SK-N-SH (cell line): ENCODE measurements around the gene ARTN. TPM values are rescaled to one million over a fixed set of nuclear protein-coding genes. Genes with fewer than 3 reads are reported as not detected.

Experiments
- CTCF ChIA-PET: fragments of 300-600, 350-600 bp; formaldehyde crosslinking; extraction: SDS; loops from one replicate; lab custom pipeline; 2021; lab: Yijun Ruan, JAX
- POLR2A ChIA-PET: fragments of 350-600 bp; sonication (Branson Sonifier 250); formaldehyde crosslinking; extraction: SDS; loops from one replicate; lab custom pipeline; 2020; ENCODE audit warnings: antibody characterized with exemption, inconsistent platforms; lab: Yijun Ruan, JAX
- DNase-seq: peaks from one replicate; pipeline ENCODE4 v3.0.0; 2012
- H2AFZ ChIP-seq: fragments of 200-600 bp; sonication (generic); 2 replicates; pipeline ENCODE4 v1.8.1; 2016; ENCODE audit warnings: antibody characterized with exemption, mild to moderate bottlenecking, low read depth
- H3F3A ChIP-seq: fragments of 200-600 bp; sonication (generic); replicated peaks from 2 replicates; pipeline ENCODE3; 2016; ENCODE audit warnings: antibody characterized with exemption, mild to moderate bottlenecking; ENCODE audit not compliant: insufficient read depth
- H3K27ac ChIP-seq, 2 experiments: fragments of 200-500 bp in 1 of 2; fragments of 200-600 bp in 1 of 2; sonication (Bioruptor generic) in 1 of 2; sonication (generic), shearing (Covaris generic) in 1 of 2; 2 replicates each; pipeline versions ENCODE4 v1.5.1 to v1.6.1; 2014 to 2016; ENCODE audit warnings: low read depth in 2 of 2, inconsistent platforms in 1 of 2, low read length in 1 of 2, mild to moderate bottlenecking in 1 of 2, mixed read lengths in 1 of 2
- H3K27me3 ChIP-seq: fragments of 200-600 bp; sonication (generic), shearing (Covaris generic); 2 replicates; pipeline ENCODE4 v1.6.1; 2016; ENCODE audit warnings: mixed run types; ENCODE audit not compliant: insufficient read depth
- H3K36me3 ChIP-seq, 2 experiments: fragments of 200-500 bp in 1 of 2; fragments of 200-600 bp in 1 of 2; sonication (Bioruptor generic) in 1 of 2; sonication (generic) in 1 of 2; replicated peaks in 1 of 2; 2 replicates each; pipeline versions ENCODE3 to v1.5.1; 2014 to 2016; ENCODE audit warnings: low read length in 1 of 2, mild to moderate bottlenecking in 1 of 2; ENCODE audit not compliant: insufficient read depth in 2 of 2, control insufficient read depth in 1 of 2
- H3K4me1 ChIP-seq, 2 experiments: fragments of 200-500 bp in 1 of 2; fragments of 200-600 bp in 1 of 2; sonication (Bioruptor generic) in 1 of 2; sonication (generic), shearing (Covaris generic) in 1 of 2; 2 replicates each; pipeline versions ENCODE4 v1.5.1 to v1.6.1; 2014 to 2016; ENCODE audit warnings: low read depth in 1 of 2, low read length in 1 of 2, mixed run types in 1 of 2; ENCODE audit not compliant: insufficient read depth in 2 of 2, control insufficient read depth in 1 of 2
- H3K4me2 ChIP-seq: fragments of 200-600 bp; sonication (generic), shearing (Covaris generic); 2 replicates; pipeline ENCODE4 v1.6.1; 2017; ENCODE audit warnings: mixed run types
- H3K4me3 ChIP-seq, 2 experiments: fragments of 200-500 bp in 1 of 2; fragments of 200-600 bp in 1 of 2; sonication (Bioruptor generic) in 1 of 2; sonication (generic), shearing (Covaris generic) in 1 of 2; 2 replicates each; pipeline versions ENCODE4 v1.5.1 to v1.8.1; 2014 to 2016; ENCODE audit warnings: low read depth in 2 of 2, inconsistent platforms in 1 of 2, low read length in 1 of 2, mild to moderate bottlenecking in 1 of 2, mixed read lengths in 1 of 2, moderate library complexity in 1 of 2
- H3K79me2 ChIP-seq: fragments of 200-600 bp; sonication (generic); 2 replicates; pipeline ENCODE4 v1.8.1; 2017; ENCODE audit warnings: mild to moderate bottlenecking; ENCODE audit not compliant: insufficient read depth
- H3K9ac ChIP-seq: fragments of 200-600 bp; sonication (generic); 2 replicates; pipeline ENCODE4 v1.6.1; 2017; ENCODE audit warnings: mixed run types
- H3K9me2 ChIP-seq: fragments of 200-600 bp; sonication (generic); 2 replicates; pipeline ENCODE4 v1.6.1; 2017; ENCODE audit warnings: mixed run types
- H3K9me3 ChIP-seq: fragments of 200-600 bp; sonication (generic); 2 replicates; pipeline ENCODE4 v1.6.1; 2017; ENCODE audit warnings: mixed run types, mild to moderate bottlenecking, moderate library complexity
- H4K20me1 ChIP-seq: fragments of 200-600 bp; sonication (generic); 2 replicates; pipeline ENCODE4 v1.6.1; 2017; ENCODE audit warnings: mild to moderate bottlenecking, mixed run types; ENCODE audit not compliant: insufficient read depth
- CHD2 ChIP-seq: fragments of 150-350 bp; IDR thresholded peaks from 2 replicates; pipeline ENCODE4 v1.6.1; 2018; ENCODE audit warnings: low read length; ENCODE audit not compliant: partially characterized antibody
- GABPA ChIP-seq: IDR thresholded peaks from 2 replicates; pipeline ENCODE4 v1.4.0; 2012; ENCODE audit warnings: low read depth, mild to moderate bottlenecking
- GATA2 ChIP-seq: sonication (generic); formaldehyde crosslinking; IDR thresholded peaks from 2 replicates; pipeline ENCODE4 v1.5.0; 2020; ENCODE audit warnings: mild to moderate bottlenecking, missing genetic modification reagents
- MAX ChIP-seq: IDR thresholded peaks from 2 replicates; pipeline ENCODE4 v1.4.0; 2012; ENCODE audit warnings: low read depth
- NFIC ChIP-seq: IDR thresholded peaks from 2 replicates; pipeline ENCODE4 v1.4.0; 2012; ENCODE audit warnings: borderline replicate concordance
- NRF1 ChIP-seq: IDR thresholded peaks from 2 replicates; pipeline ENCODE4 v1.6.1; 2012; ENCODE audit warnings: low read depth, mild to moderate bottlenecking, low read length
- PBX3 ChIP-seq: IDR thresholded peaks from 2 replicates; pipeline ENCODE4; 2012
- POLR2AphosphoS5 ChIP-seq: IDR thresholded peaks from 2 replicates; pipeline ENCODE4 v1.6.1; 2012; ENCODE audit warnings: low read depth, low read length
- RAD21 ChIP-seq: IDR thresholded peaks from 2 replicates; pipeline ENCODE4 v1.6.1; 2012; ENCODE audit warnings: mild to moderate bottlenecking, low read length
- RCOR1 ChIP-seq: fragments of 150-350 bp; IDR thresholded peaks from 2 replicates; pipeline ENCODE4 v1.6.1; 2017; ENCODE audit warnings: antibody characterized with exemption, low read length
- SIN3A ChIP-seq: IDR thresholded peaks from 2 replicates; pipeline ENCODE4 v1.6.1; 2012; ENCODE audit warnings: low read depth, mild to moderate bottlenecking, low read length, moderate library complexity, borderline replicate concordance
- TCF12 ChIP-seq: IDR thresholded peaks from 2 replicates; pipeline ENCODE4 v1.4.0; 2012
- USF1 ChIP-seq: IDR thresholded peaks from 2 replicates; pipeline ENCODE4 v1.4.0; 2012; ENCODE audit warnings: low read depth, borderline replicate concordance
- WGBS: methylation state at CpG from one replicate; pipeline ENCODE4 v1.1.6; 2017; ENCODE audit warnings: low lambda C conversion rate; 5-methylcytosine and 5-hydroxymethylcytosine counted together
- polyA plus RNA-seq, 3 experiments: library from polyadenylated mRNA; depleted of rRNA; stranded (reverse); fragments of >200 nt; gene quantifications; 2 replicates each; pipeline ENCODE4 v1.2.3, GENCODE V29; 2012
- TF ChIP-seq, protein P1 (sequence below): IDR thresholded peaks from 2 replicates; pipeline ENCODE4 v1.6.1; 2012; ENCODE audit warnings: mild to moderate bottlenecking, low read depth, low read length, moderate library complexity
- TF ChIP-seq, protein P2 (sequence below): fragments of 150-350 bp; IDR thresholded peaks from 2 replicates; pipeline ENCODE4 v1.6.1; 2017; ENCODE audit warnings: antibody characterized with exemption, low read length, low read depth, borderline replicate concordance
- TF ChIP-seq, protein P3 (sequence below): fragments of 200-600 bp; sonication (generic); IDR thresholded peaks from 2 replicates; pipeline ENCODE4 v1.6.1; 2017; ENCODE audit warnings: antibody characterized with exemption, mild to moderate bottlenecking, moderate library complexity

Gene ARTN
- polyA plus RNA-seq, 1 of the 3 experiments (the other 2 are of a cell fraction), result 0.69 TPM

GRCh38 chr1:43953361-43953760, 19.8 kb downstream of the ARTN start:
- H3K4me3 ChIP-seq, result no peak overlapping the region
- H3K9me2 ChIP-seq, result no peaks in the 10 kb centered on the region
- no peak overlapping the region for H3K27ac ChIP-seq
- no peaks in the 10 kb centered on the region for H3F3A ChIP-seq
- H2AFZ ChIP-seq, result no peak overlapping the region
- H3K27me3 ChIP-seq, result no peaks in the 10 kb centered on the region
- H3K9me3 ChIP-seq, result no peaks in the 10 kb centered on the region
- WGBS, result 84% methylated on average over 3 of the region's 3 CpGs
- no peak overlapping the region for H3K9ac ChIP-seq
- H3K4me1 ChIP-seq, result peaks cover 4 to 14% of the 10 kb centered on the region in 2 experiments
- no peak for DNase-seq
- peaks cover 6% of the 10 kb centered on the region; the same call in 1 of the 2 replicates for H4K20me1 ChIP-seq
- no peak overlapping the region for H3K4me2 ChIP-seq
- CTCF ChIA-PET, result interaction anchor here (0.7 to 1.3 kb wide), 5 partner anchors 19 to 423 kb away, joined by 3 read pairs; partner anchors contain the start of gene CCDC24
- POLR2A ChIA-PET, result no interaction called here
- peaks cover 0 to 39% of the 10 kb centered on the region in 2 experiments for H3K36me3 ChIP-seq
- peaks cover under 1% of the 10 kb centered on the region; the same call in 1 of the 2 replicates for H3K79me2 ChIP-seq
- TF ChIP-seq PBX3 (no peak), CHD2 (no peak), RCOR1 (no peak), NFIC (no peak), MAX (no peak), POLR2AphosphoS5 (no peak), GABPA (no peak), RAD21 (no peak), USF1 (no peak), SIN3A (no peak), TCF12 (no peak), NRF1 (no peak), GATA2 (CRISPR knock-in tag) (no peak)
- TF ChIP-seq, protein P1, sequence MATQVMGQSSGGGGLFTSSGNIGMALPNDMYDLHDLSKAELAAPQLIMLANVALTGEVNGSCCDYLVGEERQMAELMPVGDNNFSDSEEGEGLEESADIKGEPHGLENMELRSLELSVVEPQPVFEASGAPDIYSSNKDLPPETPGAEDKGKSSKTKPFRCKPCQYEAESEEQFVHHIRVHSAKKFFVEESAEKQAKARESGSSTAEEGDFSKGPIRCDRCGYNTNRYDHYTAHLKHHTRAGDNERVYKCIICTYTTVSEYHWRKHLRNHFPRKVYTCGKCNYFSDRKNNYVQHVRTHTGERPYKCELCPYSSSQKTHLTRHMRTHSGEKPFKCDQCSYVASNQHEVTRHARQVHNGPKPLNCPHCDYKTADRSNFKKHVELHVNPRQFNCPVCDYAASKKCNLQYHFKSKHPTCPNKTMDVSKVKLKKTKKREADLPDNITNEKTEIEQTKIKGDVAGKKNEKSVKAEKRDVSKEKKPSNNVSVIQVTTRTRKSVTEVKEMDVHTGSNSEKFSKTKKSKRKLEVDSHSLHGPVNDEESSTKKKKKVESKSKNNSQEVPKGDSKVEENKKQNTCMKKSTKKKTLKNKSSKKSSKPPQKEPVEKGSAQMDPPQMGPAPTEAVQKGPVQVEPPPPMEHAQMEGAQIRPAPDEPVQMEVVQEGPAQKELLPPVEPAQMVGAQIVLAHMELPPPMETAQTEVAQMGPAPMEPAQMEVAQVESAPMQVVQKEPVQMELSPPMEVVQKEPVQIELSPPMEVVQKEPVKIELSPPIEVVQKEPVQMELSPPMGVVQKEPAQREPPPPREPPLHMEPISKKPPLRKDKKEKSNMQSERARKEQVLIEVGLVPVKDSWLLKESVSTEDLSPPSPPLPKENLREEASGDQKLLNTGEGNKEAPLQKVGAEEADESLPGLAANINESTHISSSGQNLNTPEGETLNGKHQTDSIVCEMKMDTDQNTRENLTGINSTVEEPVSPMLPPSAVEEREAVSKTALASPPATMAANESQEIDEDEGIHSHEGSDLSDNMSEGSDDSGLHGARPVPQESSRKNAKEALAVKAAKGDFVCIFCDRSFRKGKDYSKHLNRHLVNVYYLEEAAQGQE, result no peak
- TF ChIP-seq, protein P2, sequence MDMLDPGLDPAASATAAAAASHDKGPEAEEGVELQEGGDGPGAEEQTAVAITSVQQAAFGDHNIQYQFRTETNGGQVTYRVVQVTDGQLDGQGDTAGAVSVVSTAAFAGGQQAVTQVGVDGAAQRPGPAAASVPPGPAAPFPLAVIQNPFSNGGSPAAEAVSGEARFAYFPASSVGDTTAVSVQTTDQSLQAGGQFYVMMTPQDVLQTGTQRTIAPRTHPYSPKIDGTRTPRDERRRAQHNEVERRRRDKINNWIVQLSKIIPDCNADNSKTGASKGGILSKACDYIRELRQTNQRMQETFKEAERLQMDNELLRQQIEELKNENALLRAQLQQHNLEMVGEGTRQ, result no peak
- TF ChIP-seq, protein P3, sequence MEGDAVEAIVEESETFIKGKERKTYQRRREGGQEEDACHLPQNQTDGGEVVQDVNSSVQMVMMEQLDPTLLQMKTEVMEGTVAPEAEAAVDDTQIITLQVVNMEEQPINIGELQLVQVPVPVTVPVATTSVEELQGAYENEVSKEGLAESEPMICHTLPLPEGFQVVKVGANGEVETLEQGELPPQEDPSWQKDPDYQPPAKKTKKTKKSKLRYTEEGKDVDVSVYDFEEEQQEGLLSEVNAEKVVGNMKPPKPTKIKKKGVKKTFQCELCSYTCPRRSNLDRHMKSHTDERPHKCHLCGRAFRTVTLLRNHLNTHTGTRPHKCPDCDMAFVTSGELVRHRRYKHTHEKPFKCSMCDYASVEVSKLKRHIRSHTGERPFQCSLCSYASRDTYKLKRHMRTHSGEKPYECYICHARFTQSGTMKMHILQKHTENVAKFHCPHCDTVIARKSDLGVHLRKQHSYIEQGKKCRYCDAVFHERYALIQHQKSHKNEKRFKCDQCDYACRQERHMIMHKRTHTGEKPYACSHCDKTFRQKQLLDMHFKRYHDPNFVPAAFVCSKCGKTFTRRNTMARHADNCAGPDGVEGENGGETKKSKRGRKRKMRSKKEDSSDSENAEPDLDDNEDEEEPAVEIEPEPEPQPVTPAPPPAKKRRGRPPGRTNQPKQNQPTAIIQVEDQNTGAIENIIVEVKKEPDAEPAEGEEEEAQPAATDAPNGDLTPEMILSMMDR, result no peak
